AG04450 (cell line): ENCODE measurements around the gene WDR12. TPM values are rescaled to one million over a fixed set of nuclear protein-coding genes. Genes with fewer than 3 reads are reported as not detected.
"Not testable (repeated sequence)": the region's sequence is repeated elsewhere in the genome, so short reads cannot be mapped to it uniquely, and the experiment has no call there.

ENCODE experiments used
- CTCF ChIA-PET: fragments of 300-600, 350-600 bp; formaldehyde crosslinking; extraction: SDS; loops from one replicate; lab custom pipeline; 2022; ENCODE audit warnings: antibody characterized with exemption, inconsistent platforms; lab: Charles Lee
- POLR2A ChIA-PET: fragments of 350-600 bp; formaldehyde crosslinking; extraction: SDS; loops from one replicate; lab custom pipeline; 2021; ENCODE audit warnings: antibody characterized with exemption, inconsistent platforms; lab: Yijun Ruan, JAX
- DNase-seq: peaks from one replicate; pipeline ENCODE4 v3.0.0-alpha.2; 2011; ENCODE audit warnings: low read depth, low spot score
- H3K27ac ChIP-seq: one replicate; pipeline ENCODE4 v1.5.1; 2012; ENCODE audit warnings: low read depth, low read length, control low read depth
- H3K27me3 ChIP-seq: one replicate; pipeline ENCODE4 v1.6.0; 2012; ENCODE audit warnings: low read length; ENCODE audit not compliant: control insufficient read depth, insufficient read depth
- H3K4me3 ChIP-seq: 2 replicates; pipeline ENCODE4 v1.5.1; 2011; ENCODE audit warnings: mild to moderate bottlenecking, low read depth, low read length, control low read depth
- H3K9me3 ChIP-seq: 2 replicates; pipeline ENCODE4 v1.5.1; 2012; ENCODE audit warnings: low read length; ENCODE audit not compliant: control insufficient read depth, insufficient read depth
- CTCF ChIP-seq: IDR thresholded peaks from 2 replicates; pipeline ENCODE4 v1.5.1; 2011; ENCODE audit warnings: low read depth, low read length, control low read depth, inconsistent platforms
- polyA plus RNA-seq: library from polyadenylated mRNA; depleted of rRNA; stranded (reverse); fragments of >200 nt; gene quantifications from 2 replicates; pipeline ENCODE4 v1.2.3, GENCODE V29; 2011

WDR12 gene
- polyA plus RNA-seq, 1 experiment: 51.9 TPM

GRCh38 chr2:202871300-202872141 lies 40.0 kb downstream of the WDR12 start, which contains the start of gene ICA1L:
ICA1L (minus strand) TSS chr2:202871766; CDS start chr2:202829009, 42,757 bp downstream.
- Histone ChIP-seq H3K4me3 (peak within 1 kb of the TSS; percentile 78), H3K27ac (peak within 1 kb of the TSS; percentile 52), H3K27me3 (no peaks in the 10 kb centered on the region), H3K9me3 (no peaks in the 10 kb centered on the region)
- TF ChIP-seq CTCF: 0 out of 2 replicates have a peak, but pooled peaks have one; percentile 4
- no peak for DNase-seq
- CTCF ChIA-PET: interaction anchor here (1.4 to 3.6 kb wide), 2 partner anchors 9 to 283 kb away, joined by 3 to 16 read pairs; no protein-coding TSS in a partner anchor
- POLR2A ChIA-PET: interaction anchor here (1.0 kb wide), 1 partner anchor 236 kb away, joined by 3 read pairs; no protein-coding TSS in a partner anchor

- DNase-seq: no peak
- POLR2A ChIA-PET: interaction anchor here (0.6 to 1.0 kb wide), 3 partner anchors 32 to 282 kb away, joined by 3 to 11 read pairs (median 4); no protein-coding TSS in a partner anchor
- peak overlapping the region; percentile 78 for H3K4me3 ChIP-seq
- H3K9me3 ChIP-seq: no peaks in the 10 kb centered on the region
- H3K27me3 ChIP-seq: no peaks in the 10 kb centered on the region
- H3K27ac ChIP-seq: peak overlapping the region; percentile 52
- CTCF ChIA-PET: interaction anchor here (0.6 to 3.6 kb wide), 6 partner anchors 10 to 561 kb away, joined by 3 to 16 read pairs (median 4); no protein-coding TSS in a partner anchor
- peak; percentile 55 for TF ChIP-seq CTCF
Measured at GRCh38 chr2:202870431-202871299, 40.8 kb downstream of the WDR12 start.

- DNase-seq: no peak
- Histone ChIP-seq H3K27me3 (no peaks in the 10 kb centered on the region), H3K4me3 (no peak overlapping the region), H3K27ac (no peak overlapping the region), H3K9me3 (no peaks in the 10 kb centered on the region)
- ChIA-PET POLR2A (no interaction called here), CTCF (no interaction called here)
- TF ChIP-seq CTCF: no peak
Measured at GRCh38 chr2:202861987-202862386, 49.5 kb downstream of the WDR12 start.

DNA sequence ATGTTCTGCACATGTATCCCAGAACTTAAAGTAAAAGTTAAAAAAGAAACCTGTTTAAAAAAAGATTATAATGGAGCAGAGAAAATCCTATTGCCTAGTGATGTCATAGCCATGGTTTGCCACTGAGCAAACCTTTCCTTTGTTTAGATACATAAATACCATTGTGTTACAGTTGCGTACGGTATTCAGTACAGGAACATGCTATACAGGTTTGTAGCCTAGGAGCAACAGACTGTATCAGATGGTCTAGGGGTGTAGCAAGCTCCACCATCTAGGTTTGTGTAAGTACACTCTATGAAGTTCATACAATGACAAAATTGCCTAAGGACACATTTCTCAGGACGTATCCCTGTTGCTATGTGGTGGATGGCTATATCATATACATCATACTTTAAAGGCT lies 52.9 kb downstream of the WDR12 start:
- no peaks in the 10 kb centered on the region for H3K9me3 ChIP-seq
- POLR2A ChIA-PET: no interaction called here
- CTCF ChIA-PET: no interaction called here

GRCh38 chr2:202849343-202849742 lies 62.1 kb downstream of the WDR12 start:
- DNase-seq, H3K27ac ChIP-seq, H3K27me3 ChIP-seq, H3K9me3 ChIP-seq, POLR2A ChIA-PET, H3K4me3 ChIP-seq, CTCF ChIA-PET: not testable (repeated sequence)

More for the DNA sequence above, 52.9 kb downstream of the WDR12 start:
- DNase-seq: no peak
- Histone ChIP-seq H3K27me3 (no peaks in the 10 kb centered on the region), H3K27ac (no peak overlapping the region), H3K4me3 (no peak overlapping the region)
- TF ChIP-seq CTCF: no peak
